Measurements from ENCODE around the gene DENND2A. TPM values are rescaled to one million over a fixed set of nuclear protein-coding genes. Genes with fewer than 3 reads are reported as not detected.
"Not testable (repeated sequence)": the region's sequence is repeated elsewhere in the genome, so short reads cannot be mapped to it uniquely, and the experiment has no call there.

Gene DENND2A
- total RNA-seq, 1 experiment from 2014 or later = 0.49 TPM

DNA sequence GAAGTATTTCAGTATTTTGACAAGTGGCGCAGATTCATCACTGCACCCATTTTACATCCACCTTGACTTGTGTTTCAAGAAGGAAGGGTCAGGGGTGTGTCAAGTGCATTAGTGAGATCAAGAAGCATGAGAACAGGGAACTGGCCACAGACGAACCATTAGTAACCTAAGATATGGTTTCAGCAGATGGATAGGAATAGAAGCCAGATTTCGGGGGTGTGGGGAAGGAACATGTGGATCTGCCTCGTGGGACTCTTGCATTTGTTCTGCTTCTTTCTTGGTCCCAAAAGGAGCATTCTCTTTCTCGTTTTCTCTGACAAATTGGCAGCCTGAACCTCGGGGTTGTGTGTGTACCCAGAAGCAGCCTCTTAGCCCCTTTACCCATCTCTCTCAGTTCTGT, 9.6 kb downstream of the DENND2A start:
- ChIA-PET POLR2A (ENCODE audit: low non-redundant PET) (no interaction called here), CTCF (no interaction called here)
- BruUV-seq (replicated peaks) = no TSS peak
- DNase-seq (ENCODE audit: low spot score) = no peak
- no peak overlapping the region for H3K27ac ChIP-seq (ENCODE audit: low read depth, low read length, poor library complexity, severe bottlenecking)
- TF ChIP-seq, protein P1, sequence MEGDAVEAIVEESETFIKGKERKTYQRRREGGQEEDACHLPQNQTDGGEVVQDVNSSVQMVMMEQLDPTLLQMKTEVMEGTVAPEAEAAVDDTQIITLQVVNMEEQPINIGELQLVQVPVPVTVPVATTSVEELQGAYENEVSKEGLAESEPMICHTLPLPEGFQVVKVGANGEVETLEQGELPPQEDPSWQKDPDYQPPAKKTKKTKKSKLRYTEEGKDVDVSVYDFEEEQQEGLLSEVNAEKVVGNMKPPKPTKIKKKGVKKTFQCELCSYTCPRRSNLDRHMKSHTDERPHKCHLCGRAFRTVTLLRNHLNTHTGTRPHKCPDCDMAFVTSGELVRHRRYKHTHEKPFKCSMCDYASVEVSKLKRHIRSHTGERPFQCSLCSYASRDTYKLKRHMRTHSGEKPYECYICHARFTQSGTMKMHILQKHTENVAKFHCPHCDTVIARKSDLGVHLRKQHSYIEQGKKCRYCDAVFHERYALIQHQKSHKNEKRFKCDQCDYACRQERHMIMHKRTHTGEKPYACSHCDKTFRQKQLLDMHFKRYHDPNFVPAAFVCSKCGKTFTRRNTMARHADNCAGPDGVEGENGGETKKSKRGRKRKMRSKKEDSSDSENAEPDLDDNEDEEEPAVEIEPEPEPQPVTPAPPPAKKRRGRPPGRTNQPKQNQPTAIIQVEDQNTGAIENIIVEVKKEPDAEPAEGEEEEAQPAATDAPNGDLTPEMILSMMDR (conservative IDR thresholded peaks at IDR 0.05; ENCODE audit: low read depth, low read length) = no peak
- TF ChIP-seq EZH2 (IDR thresholded peaks at IDR 0.05; ENCODE audit: borderline replicate concordance, low read depth, low read length, poor library complexity, severe bottlenecking) = no peak
- no peaks in the 10 kb centered on the region for H3K9me3 ChIP-seq (ENCODE audit: low read depth, low read length, poor library complexity, severe bottlenecking)
- H3K4me3 ChIP-seq (ENCODE audit: low read depth, low read length, poor library complexity, severe bottlenecking) = no peak overlapping the region
- no peaks in the 10 kb centered on the region for H3K4me1 ChIP-seq (ENCODE audit: insufficient read depth, low read length, poor library complexity, severe bottlenecking)
- intact Hi-C loops (cut with micrococcal nuclease; ENCODE audit: unreplicated experiment) = no loop called here
- no peaks in the 10 kb centered on the region for H3K36me3 ChIP-seq (ENCODE audit: insufficient read depth, low read length, poor library complexity, severe bottlenecking)
- no peaks in the 10 kb centered on the region for H3K27me3 ChIP-seq (replicated peaks; ENCODE audit: insufficient read depth, low read depth, low read length, poor library complexity)

DNA sequence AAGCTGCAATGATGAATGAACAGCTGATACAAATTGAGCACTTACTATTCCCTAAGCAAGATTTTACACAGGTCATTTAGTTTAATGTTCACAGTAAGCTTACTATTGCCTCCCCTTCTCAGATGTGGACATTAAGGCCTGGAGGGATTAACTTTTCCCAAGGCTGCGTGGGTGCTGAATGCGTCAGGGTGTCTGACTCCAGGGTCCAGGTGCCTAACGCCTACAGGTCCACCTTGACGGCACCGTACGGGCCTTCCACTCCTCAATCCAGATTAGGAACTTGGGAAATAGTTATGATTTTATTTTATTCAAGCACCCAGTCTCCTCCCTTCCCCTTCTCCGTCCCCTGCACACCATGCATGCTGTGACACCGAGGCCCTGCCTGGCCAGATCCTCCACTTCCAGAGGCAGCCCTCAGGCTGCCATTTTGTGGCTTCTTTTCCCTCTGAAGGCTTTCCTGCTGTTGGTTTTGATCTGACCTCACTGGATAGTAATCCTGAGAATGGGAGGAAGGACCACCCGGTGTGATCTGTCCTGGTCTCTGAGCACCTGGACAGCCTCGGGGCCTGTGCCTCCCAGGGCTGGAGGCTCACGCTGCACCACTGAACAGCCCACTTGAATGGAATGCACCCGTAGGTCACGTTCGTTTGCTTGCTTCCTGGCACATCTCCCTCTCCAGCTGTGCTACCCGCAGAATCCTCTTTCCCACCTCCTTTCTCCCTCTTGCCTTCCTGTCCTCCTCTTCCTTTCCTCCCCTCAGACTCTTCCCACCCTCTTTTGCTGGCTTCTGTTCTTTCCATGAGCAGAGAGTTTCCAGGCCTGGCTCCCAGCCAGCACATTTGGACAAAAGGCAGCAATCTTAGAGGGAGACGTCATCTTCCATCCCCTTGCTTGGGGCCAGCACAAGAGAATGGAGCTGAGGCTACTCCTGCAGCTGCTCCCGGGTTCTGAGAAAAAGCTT, 14.4 kb downstream of the DENND2A start:
- BruUV-seq (replicated peaks) = no TSS peak
- no peak overlapping the region for H3K4me3 ChIP-seq (ENCODE audit: low read depth, low read length, poor library complexity, severe bottlenecking)
- intact Hi-C loops (cut with micrococcal nuclease; ENCODE audit: unreplicated experiment) = no loop called here
- POLR2A ChIA-PET (ENCODE audit: low non-redundant PET) = no interaction called here
- H3K4me1 ChIP-seq (ENCODE audit: insufficient read depth, low read length, poor library complexity, severe bottlenecking) = no peaks in the 10 kb centered on the region
- H3K27ac ChIP-seq (ENCODE audit: low read depth, low read length, poor library complexity, severe bottlenecking) = no peak overlapping the region
- peak; percentile 70 for DNase-seq (ENCODE audit: low spot score)
- CTCF ChIA-PET = no interaction called here
- H3K27me3 ChIP-seq (replicated peaks; ENCODE audit: insufficient read depth, low read depth, low read length, poor library complexity) = no peaks in the 10 kb centered on the region
- H3K9me3 ChIP-seq (ENCODE audit: low read depth, low read length, poor library complexity, severe bottlenecking) = no peaks in the 10 kb centered on the region
- TF ChIP-seq, protein P1 (conservative IDR thresholded peaks at IDR 0.05; ENCODE audit: low read depth, low read length) = no peak
- no peak for TF ChIP-seq EZH2 (IDR thresholded peaks at IDR 0.05; ENCODE audit: borderline replicate concordance, low read depth, low read length, poor library complexity, severe bottlenecking)
- no peaks in the 10 kb centered on the region for H3K36me3 ChIP-seq (ENCODE audit: insufficient read depth, low read length, poor library complexity, severe bottlenecking)

DNA sequence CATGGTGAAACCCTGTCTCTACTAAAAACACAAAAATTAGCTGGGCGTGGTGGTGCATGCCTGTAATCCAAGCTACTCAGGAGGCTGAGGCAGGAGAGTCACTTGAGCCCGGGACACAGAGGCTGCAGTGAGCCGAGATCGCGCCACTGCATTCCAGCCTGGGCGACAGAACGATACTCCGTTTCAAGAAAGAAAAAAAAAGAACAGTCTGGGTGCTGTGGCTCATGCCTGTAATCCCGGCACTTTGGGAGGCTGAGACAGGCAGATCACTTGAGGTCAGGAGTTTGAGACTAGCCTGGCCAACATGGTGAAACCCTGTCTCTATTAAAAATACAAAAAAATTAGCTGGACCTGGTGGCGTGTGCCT, 15.4 kb downstream of the DENND2A start:
- DNase-seq (ENCODE audit: low spot score); H3K27me3 ChIP-seq (replicated peaks; ENCODE audit: insufficient read depth, low read depth, low read length, poor library complexity); intact Hi-C loops (cut with micrococcal nuclease; ENCODE audit: unreplicated experiment); H3K4me3 ChIP-seq (ENCODE audit: low read depth, low read length, poor library complexity, severe bottlenecking); H3K9me3 ChIP-seq (ENCODE audit: low read depth, low read length, poor library complexity, severe bottlenecking); BruUV-seq (replicated peaks); CTCF ChIA-PET; H3K36me3 ChIP-seq (ENCODE audit: insufficient read depth, low read length, poor library complexity, severe bottlenecking); H3K4me1 ChIP-seq (ENCODE audit: insufficient read depth, low read length, poor library complexity, severe bottlenecking); H3K27ac ChIP-seq (ENCODE audit: low read depth, low read length, poor library complexity, severe bottlenecking): not testable (repeated sequence)
- POLR2A ChIA-PET (ENCODE audit: low non-redundant PET) = interaction anchor here (0.6 kb wide), 1 partner anchor 1161 kb away, joined by 5 read pairs; no protein-coding TSS in a partner anchor
